ENCODE measurements around the gene CDKL5.

Gene CDKL5

GRCh38 chrX:18643853-18644252 lies 218.4 kb downstream of the CDKL5 start:
- DNase-seq (ENCODE audit: low read depth, low spot score): no peak

GRCh38 chrX:18647621-18648020 lies 222.2 kb downstream of the CDKL5 start:
- no peak for DNase-seq (ENCODE audit: low read depth, low spot score)

GRCh38 chrX:18649498-18649951 lies 224.1 kb downstream of the CDKL5 start:
- no peak for DNase-seq (ENCODE audit: low read depth, low spot score)

- DNase-seq (ENCODE audit: low read depth, low spot score): no peak
These were observed 225.3 kb downstream of the CDKL5 start for GRCh38 chrX:18650662-18651061.

- no peak for DNase-seq (ENCODE audit: low read depth, low spot score)
These were observed 227.2 kb downstream of the CDKL5 start for GRCh38 chrX:18652636-18653035.

GRCh38 chrX:18654875-18655836 lies 229.7 kb downstream of the CDKL5 start:
- DNase-seq (ENCODE audit: low read depth, low spot score): no peak

- no peak for DNase-seq (ENCODE audit: low read depth, low spot score)
These were observed 235.9 kb downstream of the CDKL5 start for GRCh38 chrX:18661273-18661672.

- no peak for DNase-seq (ENCODE audit: low read depth, low spot score)
These were observed 239.5 kb downstream of the CDKL5 start for GRCh38 chrX:18664947-18665346.

- no peak for DNase-seq (ENCODE audit: low read depth, low spot score)
These were observed 241.2 kb downstream of the CDKL5 start for GRCh38 chrX:18666614-18667013.

GRCh38 chrX:18668071-18668835 lies 242.8 kb downstream of the CDKL5 start:
- DNase-seq (ENCODE audit: low read depth, low spot score): no peak

GRCh38 chrX:18672008-18672407 lies 246.6 kb downstream of the CDKL5 start, which contains the start of gene RS1:
RS1 (minus strand) TSS chrX:18672108; CDS start chrX:18672068, 40 bp downstream.
- no peak for DNase-seq (ENCODE audit: low read depth, low spot score)

- DNase-seq (ENCODE audit: low read depth, low spot score): no peak
These were observed 249.0 kb downstream of the CDKL5 start for GRCh38 chrX:18674417-18674787.

GRCh38 chrX:18674788-18675735 lies 249.7 kb downstream of the CDKL5 start:
- DNase-seq (ENCODE audit: low read depth, low spot score): no peak

- DNase-seq (ENCODE audit: low read depth, low spot score): no peak
These were observed 250.6 kb downstream of the CDKL5 start for GRCh38 chrX:18676050-18676449.

GRCh38 chrX:18676470-18676869 lies 251.1 kb downstream of the CDKL5 start:
- no peak for DNase-seq (ENCODE audit: low read depth, low spot score)

GRCh38 chrX:18677161-18677869 lies 251.9 kb downstream of the CDKL5 start:
- no peak for DNase-seq (ENCODE audit: low read depth, low spot score)

GRCh38 chrX:18681996-18682395 lies 256.6 kb downstream of the CDKL5 start:
- no peak for DNase-seq (ENCODE audit: low read depth, low spot score)

- no peak for DNase-seq (ENCODE audit: low read depth, low spot score)
These were observed 257.6 kb downstream of the CDKL5 start for GRCh38 chrX:18682979-18683387.

GRCh38 chrX:18687856-18688495 lies 262.6 kb downstream of the CDKL5 start:
- no peak for DNase-seq (ENCODE audit: low read depth, low spot score)

GRCh38 chrX:18691431-18691830 lies 266.0 kb downstream of the CDKL5 start:
- no peak for DNase-seq (ENCODE audit: low read depth, low spot score)

Data from iPS DF 19.7 (cell line).